NCI-H1436 treated with DMSO at 0.1 percent for 48 hours (cell line): ENCODE data around the gene PYGL.
"Not testable (repeated sequence)": the region's sequence is repeated elsewhere in the genome, so short reads cannot be mapped to it uniquely, and the experiment has no call there.

Experiments
- DNase-seq: peaks from one replicate; lab custom pipeline; 2025; lab: John Stamatoyannopoulos, UW

Gene PYGL

GRCh38 chr14:50954811-50955372 lies 10.6 kb upstream of the PYGL start:
- DNase-seq, result no peak

GRCh38 chr14:50953502-50953901 lies 9.2 kb upstream of the PYGL start:
- no peak for DNase-seq

- no peak for DNase-seq
Observed at GRCh38 chr14:50951032-50951431, 6.7 kb upstream of the PYGL start.

GRCh38 chr14:50948205-50948604 lies 3.9 kb upstream of the PYGL start:
- DNase-seq, result no peak

GRCh38 chr14:50947446-50947845 lies 3.2 kb upstream of the PYGL start:
- DNase-seq, result no peak

GRCh38 chr14:50946234-50946935 lies 2.1 kb upstream of the PYGL start:
- DNase-seq, result no peak

GRCh38 chr14:50944647-50945413 lies 547 bp upstream of the PYGL start:
- DNase-seq, result no peak

GRCh38 chr14:50943261-50943942 lies 881 bp downstream of the PYGL start:
- DNase-seq, result no peak

GRCh38 chr14:50941638-50942037 lies 2.6 kb downstream of the PYGL start:
- DNase-seq, result not testable (repeated sequence)

- no peak for DNase-seq
Observed at GRCh38 chr14:50941151-50941550, 3.1 kb downstream of the PYGL start.

GRCh38 chr14:50937800-50938199 lies 6.5 kb downstream of the PYGL start:
- DNase-seq, result no peak

GRCh38 chr14:50937325-50937724 lies 7.0 kb downstream of the PYGL start:
- DNase-seq, result no peak

- DNase-seq, result no peak
Observed at GRCh38 chr14:50936882-50937281, 7.4 kb downstream of the PYGL start.

GRCh38 chr14:50936016-50936340 lies 8.3 kb downstream of the PYGL start:
- DNase-seq, result no peak

- DNase-seq, result no peak
Observed at GRCh38 chr14:50935126-50936015, 8.9 kb downstream of the PYGL start.

GRCh38 chr14:50932592-50933495 lies 11.4 kb downstream of the PYGL start:
- DNase-seq, result no peak

GRCh38 chr14:50932156-50932555 lies 12.1 kb downstream of the PYGL start:
- no peak for DNase-seq

- DNase-seq, result no peak
Observed at GRCh38 chr14:50931559-50931958, 12.7 kb downstream of the PYGL start.

- DNase-seq, result no peak
Observed at GRCh38 chr14:50929506-50929905, 14.8 kb downstream of the PYGL start.

- DNase-seq, result no peak
Observed at GRCh38 chr14:50928002-50928635, 16.2 kb downstream of the PYGL start.
